Ovary (tissue), 3 donors: ENCODE results near the gene ENO1.

Experiments
- POLR2A ChIP-seq: fragments of 450-650 bp; IDR thresholded peaks from one replicate; pipeline ENCODE4 v1.6.1; 2017; ENCODE audit warnings: antibody characterized with exemption, mild to moderate bottlenecking, moderate library complexity
- TF ChIP-seq, protein P1 (sequence below), 3 donors: fragments of 450-650 bp in 2 of 3; fragments of 200-600 bp in 1 of 3; IDR thresholded peaks; one replicate each; pipeline versions ENCODE4 v1.5.1 to v1.8.0; 2016 to 2022; ENCODE audit warnings: antibody characterized with exemption in 3 of 3, mild to moderate bottlenecking in 1 of 3
- donor health status: DM: no; HTN: no; CAD: no.

DNA sequence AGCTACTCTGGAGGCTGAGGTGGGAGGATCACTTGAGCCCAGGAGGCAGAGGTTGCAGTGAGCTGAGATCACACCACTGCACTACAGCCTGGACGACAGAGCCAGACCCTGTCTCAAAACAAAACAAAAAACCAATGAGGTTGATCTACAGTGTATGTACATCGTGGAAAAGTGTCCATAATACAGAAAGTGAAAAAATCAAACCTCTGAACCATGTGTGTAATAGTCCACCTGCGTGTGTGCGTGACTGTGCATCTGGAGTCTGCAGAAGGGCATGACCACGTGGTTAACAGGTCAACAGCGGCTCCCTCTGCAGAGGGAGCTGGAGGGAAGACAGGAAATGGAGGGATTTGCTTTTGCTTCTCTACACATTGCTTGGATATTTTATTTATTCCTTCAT, 32.4 kb upstream of the ENO1 start:
- no peak for TF ChIP-seq POLR2A
- TF ChIP-seq, protein P1, sequence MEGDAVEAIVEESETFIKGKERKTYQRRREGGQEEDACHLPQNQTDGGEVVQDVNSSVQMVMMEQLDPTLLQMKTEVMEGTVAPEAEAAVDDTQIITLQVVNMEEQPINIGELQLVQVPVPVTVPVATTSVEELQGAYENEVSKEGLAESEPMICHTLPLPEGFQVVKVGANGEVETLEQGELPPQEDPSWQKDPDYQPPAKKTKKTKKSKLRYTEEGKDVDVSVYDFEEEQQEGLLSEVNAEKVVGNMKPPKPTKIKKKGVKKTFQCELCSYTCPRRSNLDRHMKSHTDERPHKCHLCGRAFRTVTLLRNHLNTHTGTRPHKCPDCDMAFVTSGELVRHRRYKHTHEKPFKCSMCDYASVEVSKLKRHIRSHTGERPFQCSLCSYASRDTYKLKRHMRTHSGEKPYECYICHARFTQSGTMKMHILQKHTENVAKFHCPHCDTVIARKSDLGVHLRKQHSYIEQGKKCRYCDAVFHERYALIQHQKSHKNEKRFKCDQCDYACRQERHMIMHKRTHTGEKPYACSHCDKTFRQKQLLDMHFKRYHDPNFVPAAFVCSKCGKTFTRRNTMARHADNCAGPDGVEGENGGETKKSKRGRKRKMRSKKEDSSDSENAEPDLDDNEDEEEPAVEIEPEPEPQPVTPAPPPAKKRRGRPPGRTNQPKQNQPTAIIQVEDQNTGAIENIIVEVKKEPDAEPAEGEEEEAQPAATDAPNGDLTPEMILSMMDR (IDR thresholded peaks at IDR 0.05): no peak
